DMS53 (cell line): ENCODE data around the gene OR10AD1.
A peak's percentile ranks its signal among the peaks of the same experiment; 100 is the strongest.
"Not testable (repeated sequence)": the region's sequence is repeated elsewhere in the genome, so short reads cannot be mapped to it uniquely, and the experiment has no call there.

Experiments
- DNase-seq: peaks from one replicate; lab custom pipeline; 2025; lab: John Stamatoyannopoulos, UW

The OR10AD1 gene

GRCh38 chr12:48203192-48203591 is at the start of gene OR10AD1:
Gene OR10AD1, minus strand, starts transcription at chr12:48203292. Its CDS starts 0 bp downstream, at chr12:48203292.
- DNase-seq: no peak

- peak; percentile 32 for DNase-seq
Measured at GRCh38 chr12:48247181-48247966, 44.3 kb upstream of the OR10AD1 start.

DNA sequence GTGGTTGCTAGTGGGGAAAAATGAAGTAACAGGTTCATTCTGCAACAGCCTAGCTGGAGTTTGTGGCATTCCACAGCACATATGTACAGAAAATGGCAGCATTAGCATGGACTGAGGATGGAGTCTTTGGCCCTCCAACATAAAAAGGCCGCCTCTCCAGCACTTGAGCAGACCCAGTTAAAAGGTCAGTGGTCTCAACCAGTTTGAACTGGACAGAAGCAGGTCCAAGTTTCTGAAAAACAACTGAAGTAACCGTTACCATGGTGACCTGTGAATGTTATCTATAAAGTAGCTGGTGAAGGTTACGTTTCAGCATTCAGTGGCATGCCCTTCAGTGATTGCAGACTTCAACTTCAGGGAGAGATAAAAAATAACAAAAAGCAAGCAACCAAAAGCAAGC is 34.1 kb upstream of the OR10AD1 start:
- DNase-seq: peak; percentile 43

- DNase-seq: no peak
Measured at GRCh38 chr12:48235796-48236333, 32.8 kb upstream of the OR10AD1 start.

GRCh38 chr12:48231169-48231958 is 28.3 kb upstream of the OR10AD1 start:
- not testable (repeated sequence) for DNase-seq

DNA sequence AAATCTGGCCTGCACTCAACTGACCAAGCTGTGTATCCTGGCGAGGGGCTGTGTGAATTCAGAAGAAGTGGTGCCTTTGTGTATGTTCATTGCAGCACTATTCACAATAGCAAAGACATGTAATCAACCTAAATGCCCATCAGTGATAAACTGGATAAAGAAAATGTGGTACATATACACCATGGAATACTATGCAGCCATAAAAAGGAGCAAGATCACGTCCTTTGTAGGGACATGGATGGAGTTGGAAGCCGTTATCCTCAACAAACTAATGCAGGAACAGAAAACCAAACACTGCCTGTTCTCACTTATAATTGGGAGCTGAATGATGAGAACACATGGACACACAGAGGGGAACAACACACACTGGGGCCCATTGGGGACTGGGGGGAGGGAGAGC is 21.4 kb upstream of the OR10AD1 start:
- not testable (repeated sequence) for DNase-seq

GRCh38 chr12:48221645-48222044 is 18.6 kb upstream of the OR10AD1 start:
- DNase-seq: peak; percentile 27

DNA sequence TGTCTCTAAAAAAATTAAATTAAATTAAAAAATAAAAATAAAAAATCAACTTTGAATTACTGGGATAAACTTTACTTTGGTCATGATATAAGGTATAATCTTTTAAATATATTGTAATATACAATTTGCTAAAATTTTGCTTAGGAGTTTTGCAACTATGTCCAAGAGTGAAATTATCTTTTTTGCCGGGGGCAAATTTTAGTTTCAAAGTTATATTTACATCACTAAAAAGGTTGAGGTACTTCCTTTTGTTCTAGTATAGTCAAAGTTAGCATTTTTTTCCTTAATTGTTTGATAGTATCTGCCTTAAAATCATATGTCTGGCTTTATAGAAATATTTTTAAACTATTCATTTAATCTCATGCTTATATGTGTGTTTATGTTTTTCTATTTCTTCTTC is 17.6 kb upstream of the OR10AD1 start:
- DNase-seq: no peak

- no peak for DNase-seq
Measured at GRCh38 chr12:48219631-48220030, 16.5 kb upstream of the OR10AD1 start.

GRCh38 chr12:48216785-48217184 is 13.7 kb upstream of the OR10AD1 start:
- DNase-seq: no peak

- DNase-seq: not testable (repeated sequence)
Measured at GRCh38 chr12:48209495-48209894, 6.4 kb upstream of the OR10AD1 start.

GRCh38 chr12:48202766-48203165 is 326 bp downstream of the OR10AD1 start:
- no peak for DNase-seq

- DNase-seq: no peak
Measured at GRCh38 chr12:48201516-48201915, 1.6 kb downstream of the OR10AD1 start.

DNA sequence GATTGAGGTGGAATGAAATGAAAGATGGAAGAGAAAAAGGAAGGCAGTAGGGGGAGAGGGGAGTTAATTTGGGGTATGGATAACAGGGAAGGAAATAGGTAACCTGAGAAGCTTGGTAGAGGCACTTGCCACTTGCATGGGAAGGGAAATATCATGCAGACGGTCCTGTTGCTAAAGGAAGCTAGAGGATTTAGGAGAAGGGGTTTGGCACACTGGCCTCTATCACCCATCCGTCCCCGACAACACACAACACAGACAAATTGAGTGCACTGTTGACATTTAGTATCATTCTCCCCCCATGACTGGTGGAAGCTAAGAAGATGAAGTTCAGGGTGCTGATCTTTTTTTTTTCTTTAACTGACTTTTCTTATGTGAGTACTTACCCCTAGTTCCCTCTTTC is 2.0 kb downstream of the OR10AD1 start:
- no peak for DNase-seq

DNA sequence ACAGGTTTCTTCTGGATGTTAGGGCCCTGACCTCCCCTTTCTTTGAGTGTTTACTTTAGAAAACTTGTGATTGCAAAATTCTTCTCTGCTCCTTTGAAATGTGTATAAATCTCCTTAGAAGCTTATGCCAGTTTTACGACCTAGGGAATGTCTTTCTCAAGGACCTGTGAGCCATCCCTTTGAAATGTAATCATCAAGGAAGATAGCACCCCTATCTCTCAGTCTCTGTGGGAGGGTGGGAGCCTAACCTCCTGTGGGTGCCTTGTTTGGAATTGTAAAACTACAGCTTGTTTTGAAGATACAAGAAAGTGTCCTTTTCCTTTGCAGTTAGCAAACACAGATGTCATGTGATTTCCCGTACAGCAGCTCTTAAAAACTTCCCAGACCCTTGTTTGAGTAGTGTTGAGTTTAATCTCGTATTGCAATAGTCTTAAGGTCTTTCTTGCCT is 3.3 kb downstream of the OR10AD1 start:
- no peak for DNase-seq

- DNase-seq: no peak
Measured at GRCh38 chr12:48198985-48199384, 4.1 kb downstream of the OR10AD1 start.

- DNase-seq: peak; percentile 84
Measured at GRCh38 chr12:48198672-48198971, 4.5 kb downstream of the OR10AD1 start.

DNA sequence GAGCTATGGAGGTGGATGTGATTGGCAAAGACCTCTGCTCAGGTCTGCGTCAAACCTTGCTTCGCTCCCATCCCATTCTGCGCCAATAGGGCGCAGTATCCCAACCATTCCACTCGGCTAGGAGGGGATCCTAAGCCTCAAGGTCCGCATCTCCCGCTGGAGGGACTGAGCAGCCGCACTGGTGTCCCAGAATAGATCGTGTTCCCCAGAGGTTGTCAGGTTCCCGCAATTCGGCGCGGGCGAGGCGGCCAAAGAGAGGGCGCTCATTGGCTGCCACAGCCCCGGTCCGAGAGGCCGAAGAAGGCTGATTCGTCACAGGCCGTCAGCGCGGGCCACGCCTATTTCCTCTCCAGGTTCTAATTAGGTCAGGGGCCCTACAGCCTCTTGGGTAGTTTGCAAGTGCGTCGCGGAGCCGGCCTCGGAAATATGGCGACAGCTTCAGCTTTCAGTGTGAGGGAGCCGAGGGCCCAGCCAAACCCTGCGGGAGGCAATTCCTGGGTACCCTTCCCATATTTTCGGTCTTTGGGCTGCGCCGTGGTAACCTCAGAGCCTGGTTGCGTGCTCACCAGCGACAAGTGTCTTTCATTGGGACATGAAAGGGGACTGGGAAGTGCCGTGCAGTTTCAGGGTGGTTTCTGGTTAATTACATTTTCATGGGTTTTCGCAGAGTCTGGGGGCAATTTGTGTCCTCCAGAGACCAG is 5.0 kb downstream of the OR10AD1 start:
- DNase-seq: peak; percentile 100

- DNase-seq: peak; percentile 95
Measured at GRCh38 chr12:48197549-48197970, 5.5 kb downstream of the OR10AD1 start.

- no peak for DNase-seq
Measured at GRCh38 chr12:48194799-48195201, 8.3 kb downstream of the OR10AD1 start.

DNA sequence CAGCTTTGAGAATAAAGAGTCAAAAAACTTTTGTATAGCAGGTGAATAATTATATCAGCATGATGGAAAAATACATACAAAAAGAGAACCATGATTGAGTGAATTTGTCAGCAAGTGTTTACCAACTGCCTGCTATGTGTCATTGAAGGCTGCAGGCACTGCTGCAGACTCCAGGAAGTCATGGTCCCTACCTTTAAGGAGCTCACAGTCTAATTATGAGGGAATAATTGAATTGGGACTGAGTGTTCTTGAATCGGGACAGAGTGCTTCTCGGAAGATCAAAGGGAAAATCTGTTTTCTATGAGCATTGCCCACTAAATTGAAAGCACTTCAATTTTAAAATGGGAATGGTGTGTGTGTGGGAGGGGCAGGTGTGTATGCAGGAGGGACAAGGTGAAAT is 9.5 kb downstream of the OR10AD1 start:
- DNase-seq: peak; percentile 80

DNA sequence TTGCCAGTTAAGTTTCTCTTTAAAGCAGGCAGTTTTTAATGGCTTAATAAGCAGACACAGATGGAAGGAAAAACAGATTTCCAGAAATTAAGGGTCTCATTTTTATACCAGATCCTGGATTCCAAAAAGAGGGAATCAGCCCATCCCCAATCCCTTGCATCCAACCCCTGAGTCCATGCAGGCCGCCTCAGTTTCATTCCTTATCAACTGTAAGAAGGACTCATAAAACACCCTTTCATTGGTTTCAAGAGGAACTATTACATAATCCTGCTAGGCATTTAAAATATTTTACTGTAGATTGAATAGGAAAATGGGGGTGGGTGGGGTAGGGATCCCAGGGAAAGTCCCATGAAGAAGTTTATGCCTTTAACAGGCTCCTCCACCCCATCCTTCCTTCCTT is 10.2 kb downstream of the OR10AD1 start:
- no peak for DNase-seq
